Anterior cingulate cortex (tissue), 58 donors: ENCODE data around the gene ACOT7.
A peak's percentile ranks its signal among the peaks of the same experiment; 100 is the strongest.

Experiments used
- DNase-seq, 58 donors: peaks; one replicate each; lab custom pipeline; 2025; lab: John Stamatoyannopoulos, UW

Gene ACOT7

DNA sequence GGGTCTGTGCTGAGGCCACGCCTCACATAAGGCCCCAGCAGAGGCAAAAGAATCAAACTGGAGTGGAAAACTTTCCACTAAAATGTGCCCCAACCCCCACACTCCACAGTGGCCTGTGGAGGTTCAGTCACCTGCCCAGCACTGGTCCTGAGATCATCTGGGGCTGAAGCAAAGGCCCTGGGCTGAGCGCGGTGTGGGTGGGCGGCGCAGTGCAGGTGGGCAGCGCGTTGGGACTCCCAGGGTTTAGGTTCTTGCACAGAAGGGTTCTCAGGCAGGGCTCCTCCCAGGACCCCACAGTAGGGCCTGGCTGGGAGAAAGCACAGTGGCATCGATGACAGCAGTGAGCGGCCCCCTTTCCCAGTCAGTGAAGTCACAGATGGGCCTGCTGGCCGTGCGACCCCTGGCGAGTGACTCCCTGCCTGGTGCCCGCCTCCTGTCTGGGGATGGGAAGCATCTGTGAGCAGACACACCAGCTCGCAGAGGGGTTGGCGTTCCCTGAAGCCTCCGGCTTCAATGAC is 118.9 kb downstream of the ACOT7 start:
- no peak for DNase-seq

DNA sequence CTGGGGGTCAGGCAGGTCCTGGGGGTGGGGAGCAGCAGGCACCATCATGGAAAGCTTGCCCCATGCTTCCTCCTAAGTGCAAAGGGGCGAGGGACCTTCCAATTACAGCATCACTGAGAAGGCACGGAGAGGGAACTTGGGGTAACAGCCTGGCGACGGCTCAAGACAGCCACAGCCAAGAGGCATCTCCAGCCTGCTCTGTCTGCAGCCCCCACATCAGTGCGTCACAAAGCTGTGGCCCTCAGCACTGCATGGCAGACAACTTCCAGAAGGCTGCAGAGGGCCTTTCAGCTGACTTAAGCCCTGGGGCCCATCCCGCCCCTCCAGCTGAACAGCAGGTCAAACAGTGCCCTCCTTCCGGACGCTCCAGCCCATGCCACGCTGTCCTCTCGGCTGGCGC is 119.5 kb downstream of the ACOT7 start:
- no peak for DNase-seq

DNA sequence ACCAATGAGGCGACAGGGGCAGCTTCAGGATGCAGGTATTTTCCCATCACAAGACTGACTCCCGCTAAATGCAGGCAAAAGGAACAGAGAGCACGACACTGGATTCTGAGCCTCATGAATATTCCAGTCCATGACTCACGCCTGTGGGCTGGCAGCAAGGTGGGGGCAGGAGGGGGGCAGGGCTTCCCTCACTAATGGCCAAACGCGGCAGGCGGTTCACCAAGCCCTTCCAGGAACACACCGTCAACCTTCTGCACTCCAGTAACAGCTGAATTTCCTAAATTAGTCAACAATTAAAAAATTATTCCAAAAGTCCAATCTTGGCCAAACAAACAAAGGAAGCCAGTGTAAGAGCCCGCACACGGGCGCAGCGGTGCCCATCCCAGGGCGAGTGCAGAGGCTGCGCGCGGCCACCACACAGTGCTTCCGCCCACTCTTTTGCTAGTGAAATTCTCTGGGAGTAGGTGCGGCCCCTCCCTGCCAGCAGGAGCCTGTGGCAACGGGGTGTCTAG is 120.1 kb downstream of the ACOT7 start:
- DNase-seq: peak in 44 of 58 donors; percentile 11 to 69 (median 38)

DNA sequence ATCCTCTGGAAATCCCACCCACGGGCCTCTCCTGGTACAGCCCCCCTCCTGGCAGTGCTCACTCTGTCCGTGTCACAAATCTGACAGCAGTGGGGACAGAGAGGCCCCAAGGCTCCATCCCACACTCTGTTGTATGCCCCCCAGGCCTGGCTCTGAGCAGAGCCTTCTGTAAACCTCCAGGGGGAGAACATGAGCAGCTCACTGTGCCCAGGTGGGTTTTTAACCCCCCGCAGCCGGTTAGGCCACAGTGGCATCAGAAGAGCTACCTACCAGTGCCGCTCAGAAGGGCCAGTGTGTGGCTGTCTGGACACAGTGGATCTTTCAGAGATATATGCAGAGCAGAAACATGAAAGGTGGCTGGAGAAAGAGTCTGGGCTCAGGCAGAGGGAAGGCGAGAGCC is 120.7 kb downstream of the ACOT7 start:
- no peak for DNase-seq

DNA sequence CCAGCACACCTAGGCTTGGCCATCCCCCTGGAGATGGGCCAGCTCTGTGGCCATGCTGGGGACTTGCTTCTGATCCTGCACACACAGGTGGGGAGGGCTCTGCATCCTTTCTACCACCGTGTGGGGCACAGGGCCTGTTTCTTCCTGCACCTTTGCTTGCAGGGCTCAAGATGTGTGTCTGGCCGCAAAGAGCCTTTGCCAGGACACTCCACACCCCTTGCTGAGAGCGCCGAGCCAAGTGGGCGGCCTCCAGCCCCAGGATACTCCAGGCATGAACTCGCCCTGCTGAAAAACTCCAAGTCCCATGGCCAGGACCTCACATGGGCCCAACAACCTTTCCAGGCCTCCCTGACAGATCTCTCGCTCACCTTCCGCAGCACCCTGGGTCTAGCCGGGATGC is 121.1 kb downstream of the ACOT7 start:
- no peak for DNase-seq

DNA sequence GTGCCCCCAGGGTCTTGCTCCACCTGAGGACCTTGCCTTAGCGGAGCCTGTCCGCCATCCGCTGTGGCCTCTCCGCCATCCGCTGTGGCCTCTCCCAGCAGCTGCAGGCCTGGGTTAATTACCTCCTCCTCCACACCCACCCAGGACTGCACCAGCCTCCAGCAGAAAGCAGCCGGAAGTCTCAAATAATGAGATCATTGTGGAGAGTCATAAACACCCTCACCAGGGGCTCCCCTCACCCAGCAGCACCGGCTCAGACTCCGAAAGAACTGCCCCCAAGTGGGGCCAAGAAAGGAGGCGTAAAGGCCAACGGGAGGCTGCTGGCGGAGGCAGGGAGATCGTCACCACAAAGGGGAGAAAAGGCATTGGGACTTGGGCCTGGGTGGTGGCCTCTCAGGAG is 122.0 kb downstream of the ACOT7 start:
- DNase-seq: no peak

DNA sequence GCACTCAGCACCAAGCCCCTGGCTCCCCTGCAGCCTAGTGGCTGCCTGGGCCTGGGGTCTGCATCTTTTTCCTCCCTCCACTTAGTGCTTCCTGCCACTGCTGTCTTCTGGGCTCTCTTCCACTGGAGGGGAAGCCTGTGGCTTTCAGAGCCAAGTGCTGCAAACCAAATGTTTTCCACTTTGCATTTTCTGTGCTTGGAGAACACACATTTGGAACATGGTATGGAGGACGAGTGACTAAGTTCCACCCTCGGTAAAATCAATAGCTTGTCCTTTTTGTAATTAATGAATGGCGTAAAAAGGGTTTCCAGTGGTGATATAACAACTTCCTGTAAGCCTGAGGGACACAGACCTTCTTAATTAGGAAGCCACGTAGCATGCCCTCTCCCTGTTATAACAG is 122.6 kb downstream of the ACOT7 start:
- DNase-seq: peak in 2 of 58 donors; percentile 14 to 46

DNA sequence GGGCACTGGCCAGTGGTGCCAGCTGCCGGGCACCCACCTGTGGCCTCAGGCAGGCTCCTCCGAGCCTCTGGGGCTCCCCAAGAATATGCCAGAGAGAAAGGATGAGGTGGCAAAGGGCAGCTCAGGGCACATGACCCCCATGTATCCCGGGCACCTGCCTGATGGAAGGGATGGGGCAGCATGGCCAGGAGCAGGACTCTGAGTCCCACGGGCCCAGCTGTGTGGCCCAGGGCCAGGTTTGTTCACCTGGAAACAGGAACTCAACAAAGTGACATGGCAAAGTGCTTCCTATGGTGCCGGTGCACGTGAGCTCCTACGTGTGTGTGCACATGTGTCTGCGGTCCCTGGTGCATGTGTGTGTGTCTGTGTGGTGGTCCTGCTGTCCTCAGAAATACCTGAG is 123.2 kb downstream of the ACOT7 start:
- DNase-seq: no peak

DNA sequence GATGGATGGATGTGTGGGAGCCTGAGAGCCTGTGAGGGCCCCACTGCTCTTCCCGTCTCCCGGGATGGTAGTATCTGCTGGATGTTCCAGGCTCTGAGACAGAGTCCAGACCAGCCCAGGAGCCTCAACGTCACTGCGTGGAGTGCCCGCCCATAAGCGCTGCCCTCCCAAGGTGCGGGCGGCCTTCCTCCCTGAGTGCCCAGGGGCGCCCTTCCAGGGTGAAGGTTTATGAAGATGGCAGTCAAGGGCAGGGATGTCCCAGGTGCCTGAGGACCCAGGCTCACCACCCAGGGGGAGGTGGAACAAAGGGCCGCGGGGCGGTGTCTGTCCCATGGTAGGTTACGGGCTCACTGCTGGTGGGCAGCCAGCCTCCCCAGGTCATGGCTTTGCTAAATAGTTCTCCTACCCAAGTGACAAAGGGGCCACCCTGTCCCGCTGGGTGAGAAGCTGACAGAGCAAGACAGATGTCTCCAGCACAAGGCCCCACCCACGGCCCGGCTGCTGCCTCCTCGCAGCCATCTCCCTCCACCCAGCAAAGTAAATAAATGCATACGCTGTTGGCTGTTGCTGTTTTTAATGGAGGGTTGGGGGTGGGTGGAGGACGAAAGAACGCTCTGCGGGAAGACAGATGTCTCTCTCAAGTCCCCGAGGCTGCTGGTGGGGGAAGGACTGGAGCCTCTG is 123.7 kb downstream of the ACOT7 start:
- DNase-seq: peak in 19 of 58 donors; percentile 9 to 61 (median 24)

DNA sequence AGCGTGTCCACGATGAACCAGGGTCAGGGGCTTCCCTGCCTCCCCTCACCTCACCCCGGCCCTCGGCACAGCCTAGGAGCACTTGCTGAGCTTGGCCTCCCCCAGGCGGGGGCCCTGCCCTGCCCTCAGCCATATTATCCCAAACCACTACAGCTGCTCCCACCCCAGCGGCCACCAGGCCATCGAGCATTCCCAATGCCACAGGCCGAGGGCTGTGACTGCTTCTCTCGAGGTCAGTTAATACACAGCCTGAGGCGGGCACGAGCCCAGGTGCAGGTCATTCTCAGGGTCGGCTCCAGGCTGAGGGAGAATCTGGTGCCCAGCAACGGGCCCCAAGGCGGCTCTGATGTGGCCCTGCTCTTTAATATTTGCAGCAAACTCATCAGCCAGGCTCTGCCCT is 124.3 kb downstream of the ACOT7 start:
- DNase-seq: no peak

DNA sequence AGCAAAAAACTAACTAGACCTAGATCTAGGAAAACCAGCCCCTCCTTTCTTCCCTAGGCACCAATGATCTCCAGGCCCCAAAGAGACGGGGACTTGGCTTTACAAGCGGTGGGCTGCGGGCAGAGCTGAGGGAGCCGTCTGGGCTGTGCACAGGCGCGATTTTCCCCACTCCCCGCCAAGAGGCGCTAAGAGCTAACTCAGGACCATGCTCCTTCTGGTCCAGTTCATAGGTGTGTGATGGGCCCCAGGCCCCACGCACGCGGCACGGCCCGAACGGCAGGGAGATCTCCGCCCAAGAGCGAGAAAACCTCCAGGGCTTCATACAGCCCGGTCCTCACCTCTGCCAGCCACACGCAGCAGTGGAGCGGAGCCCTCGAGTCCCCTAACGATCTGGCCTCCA is 125.2 kb downstream of the ACOT7 start:
- DNase-seq: no peak

DNA sequence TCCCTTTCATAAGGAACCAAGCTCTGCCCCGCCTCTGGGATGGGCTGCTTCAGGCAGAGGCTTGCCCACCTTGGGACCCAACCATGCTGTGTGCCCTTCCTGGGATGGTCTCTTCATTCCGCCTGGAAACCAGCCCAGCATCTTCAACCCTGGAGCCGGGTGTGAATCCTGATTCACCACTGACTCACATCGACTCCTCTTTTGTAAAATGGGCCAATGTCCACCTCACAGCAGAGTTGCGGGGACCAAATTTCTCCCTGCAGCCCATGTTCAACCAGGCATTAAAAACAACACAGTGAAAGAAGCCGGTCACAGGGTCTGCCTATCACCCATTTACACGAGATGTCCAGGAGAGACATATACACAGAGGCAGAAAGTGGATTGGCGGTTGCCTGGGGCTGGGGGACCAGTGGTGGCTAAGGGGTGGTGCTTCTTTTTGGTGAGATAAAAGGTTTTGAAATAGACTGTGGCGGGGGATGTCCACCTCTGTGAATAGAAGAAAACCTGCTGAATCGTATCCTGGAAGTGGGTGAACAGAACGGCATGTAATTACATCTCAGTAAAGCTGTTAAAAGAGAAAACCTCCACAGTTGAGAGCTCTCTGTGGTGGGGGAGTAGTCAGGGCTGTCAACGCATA is 125.8 kb downstream of the ACOT7 start:
- DNase-seq: peak in 19 of 58 donors; percentile 7 to 74 (median 26)

DNA sequence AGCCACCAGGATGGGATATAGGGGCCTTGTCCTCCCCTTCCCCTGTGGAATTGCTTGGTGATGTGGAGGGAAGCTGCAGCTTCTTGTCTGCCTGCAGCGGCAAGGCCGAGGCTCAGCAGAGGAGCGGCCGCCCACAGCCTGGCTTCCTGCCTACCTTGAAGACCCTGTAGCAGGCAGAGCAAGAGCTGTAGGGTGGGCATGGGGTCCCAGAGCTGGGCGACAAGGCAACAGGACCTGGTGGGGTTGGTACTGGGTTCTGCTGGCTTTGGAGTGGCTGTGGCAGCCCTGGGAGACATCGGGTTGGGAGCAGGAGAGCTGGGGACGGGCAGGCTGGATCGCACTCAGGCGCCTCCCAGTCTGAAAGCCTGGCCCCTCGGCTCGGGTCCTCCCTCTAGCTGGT is 126.9 kb downstream of the ACOT7 start:
- DNase-seq: no peak

DNA sequence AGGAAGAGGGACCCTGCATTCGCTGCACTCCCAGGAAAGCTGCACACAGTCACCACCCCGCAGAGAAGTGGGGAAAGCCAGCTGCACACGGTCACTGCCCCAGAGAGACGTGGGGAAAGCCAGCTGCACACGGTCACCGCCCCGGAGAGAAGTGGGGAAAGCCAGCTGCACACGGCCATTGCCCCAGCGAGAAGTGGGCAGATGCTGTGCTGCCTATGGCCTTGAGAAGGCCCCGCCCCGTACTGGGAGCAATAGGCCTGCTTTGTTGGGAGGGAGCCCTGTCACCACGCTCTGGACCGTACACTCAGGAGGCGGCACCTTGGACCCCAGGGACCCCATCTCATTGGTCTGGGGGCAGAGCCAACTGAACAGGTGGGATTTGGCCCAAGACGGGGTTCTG is 128.4 kb downstream of the ACOT7 start:
- DNase-seq: no peak

DNA sequence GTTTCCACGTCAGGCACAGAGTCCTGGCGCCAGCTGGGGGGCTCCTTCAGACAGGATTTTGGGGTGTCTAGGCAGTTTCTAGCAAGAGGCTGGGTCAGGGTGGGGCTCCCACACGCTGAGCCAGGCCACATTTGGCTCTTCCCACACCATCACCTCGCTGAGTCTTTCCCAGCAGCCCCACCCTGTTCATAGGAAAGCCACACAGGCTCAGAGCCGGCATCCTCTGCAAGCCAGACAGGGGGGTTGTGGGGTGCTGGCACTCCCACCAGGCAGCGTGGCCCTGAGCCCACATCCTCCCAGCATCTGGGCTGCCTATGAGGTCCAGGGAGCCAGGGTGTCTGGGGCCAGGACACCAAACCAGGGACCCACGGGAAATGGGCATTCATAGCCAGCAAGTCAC is 129.9 kb downstream of the ACOT7 start:
- DNase-seq: no peak

DNA sequence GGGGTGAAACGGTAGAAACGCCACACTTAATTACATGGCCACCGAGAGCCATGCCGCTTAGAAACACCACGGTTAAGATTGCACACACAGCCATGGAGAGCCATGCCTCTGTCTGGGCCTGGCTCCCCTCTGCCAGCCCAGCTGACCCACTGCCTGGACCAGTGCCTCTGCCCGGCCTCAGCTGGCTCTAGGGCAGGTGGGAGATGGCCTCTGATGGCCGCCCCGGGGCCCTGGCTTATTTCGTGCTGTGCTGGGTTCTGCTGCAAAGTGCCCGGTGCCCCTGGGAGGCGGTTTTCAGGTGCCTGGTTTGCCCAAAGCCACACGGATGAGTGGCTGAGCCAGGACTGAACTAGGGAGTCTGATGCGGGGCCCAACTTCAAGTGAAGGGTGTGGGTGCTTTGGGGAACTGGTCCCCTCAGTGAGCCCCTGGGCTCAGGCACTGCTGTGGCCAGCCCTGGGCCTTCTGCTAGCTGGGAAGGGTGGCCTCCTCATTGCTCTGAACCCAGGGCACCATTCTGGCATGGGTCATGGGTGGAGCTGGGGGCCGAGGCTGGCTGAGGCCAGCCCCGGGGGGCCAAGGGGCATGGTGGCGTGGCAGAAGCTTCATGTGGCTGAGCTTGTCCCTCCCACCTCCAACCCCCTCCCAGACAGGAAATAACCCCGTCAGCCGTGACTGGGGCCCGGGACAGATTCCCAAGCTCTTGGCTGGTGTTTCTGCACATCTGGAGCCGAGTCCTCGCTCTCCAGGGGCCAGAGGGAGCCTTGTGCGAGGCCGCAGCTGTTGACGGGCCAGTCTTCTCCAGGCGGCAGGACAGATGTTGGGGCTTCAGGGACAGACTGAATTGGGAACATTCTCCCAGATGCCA is 130.8 kb downstream of the ACOT7 start:
- DNase-seq: no peak

DNA sequence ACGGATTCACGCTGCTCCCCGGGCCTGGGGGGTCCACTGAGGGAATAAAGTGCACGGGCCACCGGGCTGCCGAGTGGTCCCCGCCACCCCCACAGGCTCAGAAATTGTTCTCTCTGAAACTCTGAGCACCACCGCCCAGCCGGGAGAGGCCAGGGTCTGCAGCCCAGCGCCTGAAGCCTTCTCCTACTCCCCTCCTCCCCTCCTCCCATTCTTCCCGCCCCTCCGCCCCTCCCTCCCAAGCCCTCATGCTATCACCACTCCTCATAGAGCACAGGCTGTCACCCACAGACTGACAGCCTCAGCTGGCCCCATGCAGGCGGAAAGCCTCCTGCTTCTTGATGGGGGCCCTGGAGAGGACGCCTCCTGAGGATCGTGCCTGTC is 132.0 kb downstream of the ACOT7 start:
- no peak for DNase-seq

DNA sequence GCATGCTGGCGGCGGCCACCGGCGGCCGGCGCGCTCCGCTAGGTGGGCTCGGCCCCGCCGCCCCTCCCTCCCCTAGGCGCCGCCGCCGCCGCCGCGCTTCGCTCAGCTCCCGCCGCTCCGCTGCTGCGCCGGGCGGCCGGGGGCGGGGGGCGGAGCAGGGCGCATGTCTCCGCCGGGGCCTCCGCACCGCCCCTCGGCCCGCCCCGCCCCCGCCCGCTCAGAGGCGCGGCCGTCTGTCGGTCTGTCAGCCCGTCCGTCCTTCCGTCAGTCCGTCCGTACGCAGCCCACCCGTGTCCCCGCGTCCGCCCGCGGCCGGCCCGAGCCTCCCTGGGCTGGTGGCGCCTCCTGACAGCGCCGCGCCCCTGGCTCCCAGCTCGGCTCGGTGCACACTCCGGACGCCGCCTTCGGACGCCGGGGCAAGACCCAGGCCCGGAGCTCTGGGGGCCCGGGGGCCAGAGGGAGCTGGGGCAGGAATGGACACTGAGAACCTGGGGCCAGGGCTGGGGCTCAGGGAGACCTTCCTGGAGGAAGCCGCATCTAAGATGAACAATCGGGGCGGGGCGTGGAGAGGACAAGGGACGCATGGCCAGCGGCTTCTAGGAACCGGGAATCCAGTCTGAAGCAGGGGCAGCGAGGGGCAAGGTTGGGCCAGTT is 132.5 kb downstream of the ACOT7 start, which contains the start of gene GPR153:
TSS of gene GPR153 (minus strand) at position 138 of the 654 bp plus-strand sequence. CDS start 6,193 bp downstream, outside the sequence.
- peak in 1 of 58 donors; percentile 18 for DNase-seq

DNA sequence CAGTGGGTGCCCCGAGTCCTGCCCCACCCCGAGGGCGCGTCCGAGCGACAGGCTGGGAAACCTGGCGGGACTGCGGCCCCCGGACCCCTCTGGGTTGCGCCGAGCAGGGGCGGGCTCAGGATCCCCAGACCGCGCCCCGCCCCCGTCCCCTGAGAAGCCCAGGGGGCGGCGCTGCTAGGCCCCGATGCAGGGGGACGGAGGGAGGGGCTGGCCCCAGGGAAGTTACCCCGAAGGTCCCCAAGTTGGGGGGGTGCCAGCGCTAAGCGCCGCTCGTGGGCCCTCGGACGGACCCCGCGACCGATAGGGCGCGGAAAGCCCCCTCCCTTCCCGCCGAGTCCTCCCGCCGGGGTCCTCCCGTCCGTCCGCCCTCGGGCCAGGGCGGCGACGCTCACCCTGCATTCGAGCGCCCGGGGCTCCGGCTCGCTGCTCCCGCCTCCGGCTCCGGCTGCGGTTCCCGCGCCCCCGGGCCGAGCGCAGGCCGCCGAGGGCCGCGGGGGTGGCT is 133.1 kb downstream of the ACOT7 start:
- DNase-seq: no peak
